PC-9 (cell line): ENCODE measurements around the gene CCDC15. TPM values are rescaled to one million over a fixed set of nuclear protein-coding genes. Genes with fewer than 3 reads are reported as not detected.

Experiments
- BruUV-seq: library from RNA; stranded (reverse); fragments of 400-500 nt; replicated peaks from 2 replicates; lab custom pipeline; 2021; lab: Mats Ljungman, UMichigan
- CTCF ChIA-PET: fragments of 300-600 bp; sonication (Branson Sonifier 250); formaldehyde crosslinking; loops from one replicate; lab custom pipeline; 2022; ENCODE audit warnings: antibody characterized with exemption; lab: Charles Lee
- POLR2A ChIA-PET: fragments of 300-600 bp; sonication (Branson Sonifier 250); formaldehyde crosslinking; loops from one replicate; lab custom pipeline; 2022; ENCODE audit warnings: antibody characterized with exemption; ENCODE audit not compliant: unreplicated experiment; lab: Charles Lee
- DNase-seq, 2 experiments: peaks; one replicate each; pipeline versions ENCODE4 v3.0.0 to v3.0.0-alpha.2; 2015 to 2022; ENCODE audit warnings: mixed read lengths in 1 of 2
- H2AFZ ChIP-seq: fragments of 200-600 bp; sonication (generic); 2 replicates; pipeline ENCODE4 v1.8.1; 2017; ENCODE audit warnings: antibody characterized with exemption
- H3F3A ChIP-seq: fragments of 200-600 bp; sonication (generic); 2 replicates; pipeline ENCODE4 v1.8.1; 2017; ENCODE audit warnings: antibody characterized with exemption, mild to moderate bottlenecking, low read depth; ENCODE audit not compliant: insufficient read depth
- H3K27ac ChIP-seq: fragments of 200-600 bp; sonication (generic); 2 replicates; pipeline ENCODE4 v1.6.1; 2016; ENCODE audit warnings: mixed run types
- H3K27me3 ChIP-seq: fragments of 200-600 bp; sonication (generic); 2 replicates; pipeline ENCODE4 v1.6.1; 2016; ENCODE audit warnings: low read depth, mixed run types; ENCODE audit not compliant: insufficient read depth
- H3K36me3 ChIP-seq: fragments of 200-600 bp; sonication (generic); 2 replicates; pipeline ENCODE4 v1.6.1; 2016; ENCODE audit warnings: low read depth, mixed run types
- H3K4me1 ChIP-seq: fragments of 200-600 bp; sonication (generic); replicated peaks from 2 replicates; pipeline ENCODE4 v1.6.1; 2016; ENCODE audit warnings: mixed run types; ENCODE audit not compliant: insufficient read depth
- H3K4me2 ChIP-seq: fragments of 200-600 bp; sonication (generic); 2 replicates; pipeline ENCODE4 v1.6.1; 2017; ENCODE audit warnings: mixed run types
- H3K4me3 ChIP-seq: fragments of 200-600 bp; sonication (generic); 2 replicates; pipeline ENCODE4 v1.6.1; 2016; ENCODE audit warnings: mixed run types
- H3K79me2 ChIP-seq: fragments of 200-600 bp; sonication (generic); 2 replicates; pipeline ENCODE4 v1.6.1; 2017; ENCODE audit warnings: low read depth, mixed run types
- H3K9me2 ChIP-seq: fragments of 200-600 bp; sonication (generic); 2 replicates; pipeline ENCODE4 v1.8.1; 2017; ENCODE audit warnings: mild to moderate bottlenecking; ENCODE audit not compliant: insufficient read depth
- H3K9me3 ChIP-seq: fragments of 200-600 bp; sonication (generic); 2 replicates; pipeline ENCODE4 v1.8.1; 2016; ENCODE audit warnings: low read depth; ENCODE audit not compliant: insufficient read depth
- H4K20me1 ChIP-seq: fragments of 200-600 bp; sonication (generic); 2 replicates; pipeline ENCODE4 v1.8.1; 2017; ENCODE audit not compliant: insufficient read depth
- CTCF ChIP-seq: fragments of 200-600 bp; sonication (generic); conservative IDR thresholded peaks from 2 replicates; pipeline ENCODE4 v1.6.1; 2017; ENCODE audit warnings: mixed run types, antibody characterized with exemption, mild to moderate bottlenecking, moderate library complexity
- EZH2 ChIP-seq: fragments of 200-600 bp; sonication (generic); IDR thresholded peaks from 2 replicates; pipeline ENCODE4 v1.8.0; 2017; ENCODE audit warnings: antibody characterized with exemption, low read depth
- intact Hi-C: fragments of 100-400 bp; cut with micrococcal nuclease; formaldehyde crosslinking; loops from one replicate; pipeline ENCODE4 v1.10.0; 2022; ENCODE audit not compliant: unreplicated experiment
- total RNA-seq: library from RNA; stranded (reverse); gene quantifications from 2 replicates; pipeline ENCODE4 v1.2.3, GENCODE V29; 2021

Gene CCDC15
- total RNA-seq, 1 experiment from 2014 or later: 2.7 TPM

GRCh38 chr11:125005491-125005890 is 51.5 kb downstream of the CCDC15 start:
- CTCF ChIA-PET: no interaction called here
- Histone ChIP-seq H3K4me1 (no peaks in the 10 kb centered on the region), H4K20me1 (no peaks in the 10 kb centered on the region), H3K27ac (no peak overlapping the region), H3K4me2 (no peak overlapping the region), H3K9me3 (no peaks in the 10 kb centered on the region), H3K4me3 (no peak overlapping the region), H3K27me3 (no peaks in the 10 kb centered on the region), H3K9me2 (0 out of 2 replicates have a peak, but pooled peaks cover 4% of the 10 kb centered on the region), H3F3A (no peaks in the 10 kb centered on the region), H3K79me2 (no peaks in the 10 kb centered on the region), H3K36me3 (no peaks in the 10 kb centered on the region), H2AFZ (no peak overlapping the region)
- intact Hi-C loops: no loop called here
- DNase-seq: no peak
- TF ChIP-seq EZH2 (no peak), CTCF (no peak)
- POLR2A ChIA-PET: no interaction called here
- BruUV-seq: no TSS peak

GRCh38 chr11:125016413-125016812 is 62.4 kb downstream of the CCDC15 start:
- no peaks in the 10 kb centered on the region for H3K27me3 ChIP-seq
- no peaks in the 10 kb centered on the region for H3K36me3 ChIP-seq
- H3K4me3 ChIP-seq: no peak overlapping the region
- TF ChIP-seq CTCF (no peak), EZH2 (no peak)
- no peaks in the 10 kb centered on the region for H4K20me1 ChIP-seq
- H3K4me1 ChIP-seq: no peaks in the 10 kb centered on the region
- H2AFZ ChIP-seq: no peak overlapping the region
- H3K4me2 ChIP-seq: no peak overlapping the region
- no peaks in the 10 kb centered on the region for H3F3A ChIP-seq
- H3K27ac ChIP-seq: no peak overlapping the region
- no TSS peak for BruUV-seq
- POLR2A ChIA-PET: no interaction called here
- no peaks in the 10 kb centered on the region for H3K79me2 ChIP-seq
- no peaks in the 10 kb centered on the region for H3K9me2 ChIP-seq
- CTCF ChIA-PET: no interaction called here
- no peak for DNase-seq
- H3K9me3 ChIP-seq: no peaks in the 10 kb centered on the region
- intact Hi-C loops: no loop called here

GRCh38 chr11:125020342-125020741 is 66.3 kb downstream of the CCDC15 start:
- Histone ChIP-seq H3F3A (no peaks in the 10 kb centered on the region), H3K27ac (no peak overlapping the region), H3K79me2 (no peaks in the 10 kb centered on the region), H3K4me2 (no peak overlapping the region), H3K36me3 (no peaks in the 10 kb centered on the region), H3K9me2 (no peaks in the 10 kb centered on the region), H4K20me1 (no peaks in the 10 kb centered on the region), H3K4me1 (no peaks in the 10 kb centered on the region), H3K9me3 (no peaks in the 10 kb centered on the region), H3K4me3 (no peak overlapping the region), H2AFZ (peak overlapping the region; percentile 24; the same call in 1 of the 2 replicates), H3K27me3 (no peaks in the 10 kb centered on the region)
- CTCF ChIA-PET: no interaction called here
- no TSS peak for BruUV-seq
- POLR2A ChIA-PET: no interaction called here
- DNase-seq: no peak
- intact Hi-C loops: no loop called here
- no peak for TF ChIP-seq EZH2
- no peak for TF ChIP-seq CTCF
